ENCODE measurements around the gene KPRP. TPM values are rescaled to one million over a fixed set of nuclear protein-coding genes. Genes with fewer than 3 reads are reported as not detected.
A peak's percentile ranks its signal among the peaks of the same experiment; 100 is the strongest.

KPRP gene
- polyA plus RNA-seq, 2 of the 4 experiments (the other 2 are of a cell fraction) = not detected

DNA sequence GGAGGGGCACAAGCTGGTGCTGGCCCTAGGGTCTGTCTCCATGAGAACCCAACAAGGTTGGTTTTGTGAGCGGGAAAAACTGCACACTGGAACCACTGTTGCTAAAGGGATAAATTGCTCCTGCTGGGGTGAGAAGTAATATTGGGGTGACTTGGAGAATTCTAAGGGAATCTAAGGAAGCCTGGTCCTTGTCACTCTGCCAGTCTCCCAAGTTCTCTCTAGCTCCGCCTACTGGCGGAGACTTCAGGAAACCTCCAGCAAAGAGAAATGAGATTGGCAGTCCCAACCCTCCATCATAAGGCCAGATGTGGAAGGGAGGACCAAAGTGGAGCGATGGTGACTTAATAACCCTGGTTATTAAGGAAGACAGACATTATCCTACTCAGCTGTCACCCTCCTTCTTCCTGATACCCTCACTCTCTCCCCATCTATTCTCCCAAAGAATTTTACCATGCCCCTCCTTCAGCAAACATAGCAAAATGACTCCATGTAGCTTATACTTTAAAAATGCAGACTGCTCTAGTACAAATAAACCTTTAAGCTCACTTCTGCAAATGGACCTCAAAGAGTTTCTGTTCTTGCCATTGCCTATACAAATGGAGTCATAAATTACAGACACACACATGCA is 19.8 kb downstream of the KPRP start:
- peak in 1 of 2 experiments; percentile 70; a peak in 3 of 6 replicates for ATAC-seq
- 24% methylated on average over 4 of the region's 4 CpGs for WGBS (ENCODE audit: missing lambda C conversion rate)
- no peak for FAIRE-seq
- ChIA-PET POLR2A (no interaction called here), CTCF (interaction anchor here (0.8 to 1.3 kb wide), 5 partner anchors 10 to 58 kb away, joined by 3 to 4 read pairs (median 3); a partner anchor contains a TSS)
- no peak overlapping the region for H3K4me3 ChIP-seq
- DNase-seq (ENCODE audit: low read depth in 1 of 2, low spot score in 1 of 2) = peak in 1 of 2 experiments; percentile 48
- TF ChIP-seq, protein P1, sequence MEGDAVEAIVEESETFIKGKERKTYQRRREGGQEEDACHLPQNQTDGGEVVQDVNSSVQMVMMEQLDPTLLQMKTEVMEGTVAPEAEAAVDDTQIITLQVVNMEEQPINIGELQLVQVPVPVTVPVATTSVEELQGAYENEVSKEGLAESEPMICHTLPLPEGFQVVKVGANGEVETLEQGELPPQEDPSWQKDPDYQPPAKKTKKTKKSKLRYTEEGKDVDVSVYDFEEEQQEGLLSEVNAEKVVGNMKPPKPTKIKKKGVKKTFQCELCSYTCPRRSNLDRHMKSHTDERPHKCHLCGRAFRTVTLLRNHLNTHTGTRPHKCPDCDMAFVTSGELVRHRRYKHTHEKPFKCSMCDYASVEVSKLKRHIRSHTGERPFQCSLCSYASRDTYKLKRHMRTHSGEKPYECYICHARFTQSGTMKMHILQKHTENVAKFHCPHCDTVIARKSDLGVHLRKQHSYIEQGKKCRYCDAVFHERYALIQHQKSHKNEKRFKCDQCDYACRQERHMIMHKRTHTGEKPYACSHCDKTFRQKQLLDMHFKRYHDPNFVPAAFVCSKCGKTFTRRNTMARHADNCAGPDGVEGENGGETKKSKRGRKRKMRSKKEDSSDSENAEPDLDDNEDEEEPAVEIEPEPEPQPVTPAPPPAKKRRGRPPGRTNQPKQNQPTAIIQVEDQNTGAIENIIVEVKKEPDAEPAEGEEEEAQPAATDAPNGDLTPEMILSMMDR (IDR thresholded peaks at IDR 0.05) = 0 out of 3 replicates have a peak, but pooled peaks have one; percentile 24
- no peak for TF ChIP-seq CBX8 (IDR thresholded peaks at IDR 0.05)
- TF ChIP-seq EP300 (IDR thresholded peaks at IDR 0.05) = no peak
- TF ChIP-seq, protein P2, sequence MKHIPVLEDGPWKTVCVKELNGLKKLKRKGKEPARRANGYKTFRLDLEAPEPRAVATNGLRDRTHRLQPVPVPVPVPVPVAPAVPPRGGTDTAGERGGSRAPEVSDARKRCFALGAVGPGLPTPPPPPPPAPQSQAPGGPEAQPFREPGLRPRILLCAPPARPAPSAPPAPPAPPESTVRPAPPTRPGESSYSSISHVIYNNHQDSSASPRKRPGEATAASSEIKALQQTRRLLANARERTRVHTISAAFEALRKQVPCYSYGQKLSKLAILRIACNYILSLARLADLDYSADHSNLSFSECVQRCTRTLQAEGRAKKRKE (CRISPR knock-in tag; IDR thresholded peaks at IDR 0.05; ENCODE audit: low read depth) = no peak
- TF ChIP-seq POLR2A (IDR thresholded peaks at IDR 0.05; ENCODE audit: low read length) = no peak
- no peak for TF ChIP-seq FOSL2 (IDR thresholded peaks at IDR 0.05)
- no peak for TF ChIP-seq FOSL2 (CRISPR knock-in tag; IDR thresholded peaks at IDR 0.05)
- no peak for TF ChIP-seq HOXB5 (CRISPR knock-in tag; IDR thresholded peaks at IDR 0.05)
- no peak for TF ChIP-seq HEYL (CRISPR knock-in tag; IDR thresholded peaks at IDR 0.05)
- 0 out of 5 replicates have a peak, but pooled peaks of 1 of the 2 experiments have one; percentile 11 for TF ChIP-seq RAD21 (conservative IDR thresholded peaks at IDR 0.05 in 1 of 2, IDR thresholded peaks at IDR 0.05 in 1 of 2)
- TF ChIP-seq KDM5A (IDR thresholded peaks at IDR 0.05) = no peak
- TF ChIP-seq HDAC2 (IDR thresholded peaks at IDR 0.05) = no peak
- no peak for TF ChIP-seq RCOR1 (IDR thresholded peaks at IDR 0.05; ENCODE audit: low read depth, low read length)
- H3K27ac ChIP-seq = no peak overlapping the region
- H3K4me1 ChIP-seq = no peaks in the 10 kb centered on the region
- no peaks in the 10 kb centered on the region for H3K9me3 ChIP-seq
- H3K4me2 ChIP-seq = no peak overlapping the region

DNA sequence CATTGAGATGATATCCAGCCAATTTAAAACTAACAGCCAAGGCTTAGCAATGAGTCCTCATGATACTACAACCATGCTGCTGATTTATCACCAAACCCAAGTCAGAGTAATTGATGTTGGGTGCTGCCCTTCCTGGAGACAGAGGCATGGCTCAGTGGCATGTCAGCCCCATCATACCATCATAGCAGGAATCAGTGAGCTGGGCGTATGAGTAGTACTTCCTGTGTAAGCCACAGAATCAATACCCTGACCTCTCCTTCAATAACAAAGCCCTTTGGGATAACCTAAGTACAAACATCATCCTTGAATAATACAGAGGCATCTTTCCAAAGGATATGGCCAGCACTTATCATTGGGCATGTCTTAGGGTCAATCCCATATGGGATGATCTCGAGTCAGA is 25.3 kb downstream of the KPRP start:
- CTCF ChIA-PET = no interaction called here
- DNase-seq (ENCODE audit: low read depth in 1 of 2, low spot score in 1 of 2) (no peak), ATAC-seq (no peak), FAIRE-seq (no peak)
- H3K4me2 ChIP-seq = no peak overlapping the region
- H3K4me3 ChIP-seq = no peak overlapping the region
- no peaks in the 10 kb centered on the region for H3K4me1 ChIP-seq
- no peak overlapping the region for H3K27ac ChIP-seq
- POLR2A ChIA-PET = no interaction called here
- no peaks in the 10 kb centered on the region for H3K9me3 ChIP-seq
- 31% methylated on average over 2 of the region's 2 CpGs for WGBS (ENCODE audit: missing lambda C conversion rate)
- TF ChIP-seq TFCP2L1 (CRISPR knock-in tag; IDR thresholded peaks at IDR 0.05) = no peak
- TF ChIP-seq, protein P3, sequence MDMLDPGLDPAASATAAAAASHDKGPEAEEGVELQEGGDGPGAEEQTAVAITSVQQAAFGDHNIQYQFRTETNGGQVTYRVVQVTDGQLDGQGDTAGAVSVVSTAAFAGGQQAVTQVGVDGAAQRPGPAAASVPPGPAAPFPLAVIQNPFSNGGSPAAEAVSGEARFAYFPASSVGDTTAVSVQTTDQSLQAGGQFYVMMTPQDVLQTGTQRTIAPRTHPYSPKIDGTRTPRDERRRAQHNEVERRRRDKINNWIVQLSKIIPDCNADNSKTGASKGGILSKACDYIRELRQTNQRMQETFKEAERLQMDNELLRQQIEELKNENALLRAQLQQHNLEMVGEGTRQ (IDR thresholded peaks at IDR 0.05) = no peak
- TF ChIP-seq NFE2L2 (conservative IDR thresholded peaks at IDR 0.05; ENCODE audit: low read length) = no peak
- no peak for TF ChIP-seq FOSB (CRISPR knock-in tag; IDR thresholded peaks at IDR 0.05)
- TF ChIP-seq POLR2AphosphoS2 (conservative IDR thresholded peaks at IDR 0.05; ENCODE audit: low read length) = no peak

DNA sequence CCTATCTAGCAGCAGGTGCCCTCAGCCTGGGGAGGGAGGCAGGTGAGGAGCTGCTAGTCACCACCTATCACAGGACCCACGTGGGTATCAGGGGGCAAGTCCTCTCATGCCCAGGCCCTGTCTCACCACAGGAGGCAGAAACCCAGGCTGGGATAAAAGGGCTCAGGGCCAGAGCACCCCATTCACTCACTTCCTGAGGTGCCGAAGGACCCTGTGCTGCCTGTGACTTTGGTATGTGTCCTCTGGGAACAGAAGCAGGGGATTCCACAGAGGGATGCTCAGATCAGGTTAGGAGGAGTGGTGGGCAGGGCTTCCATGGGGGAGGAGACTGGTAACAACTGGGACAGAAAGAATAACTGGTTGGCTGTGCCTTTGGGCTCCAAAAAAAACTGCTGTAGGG is 28.3 kb downstream of the KPRP start, which contains the start of gene LCE1E:
LCE1E (plus strand) TSS at position 181 of the 400 bp plus-strand sequence. CDS start 1,043 bp downstream, outside the sequence.
- Histone ChIP-seq H3K4me3 (no peak within 1 kb of the TSS), H3K4me2 (no peak within 1 kb of the TSS), H3K27ac (no peak within 1 kb of the TSS), H3K9me3 (no peaks in the 10 kb centered on the region), H3K4me1 (no peaks in the 10 kb centered on the region)
- TF ChIP-seq BHLHE40 (IDR thresholded peaks at IDR 0.05; ENCODE audit: low read depth, low read length) = no peak
- TF ChIP-seq KDM5A (IDR thresholded peaks at IDR 0.05) = no peak
- WGBS (ENCODE audit: missing lambda C conversion rate) = 45% methylated on average over 2 of the region's 2 CpGs
- ChIA-PET CTCF (interaction anchor here (1.4 kb wide), 1 partner anchor 17 kb away, joined by 5 read pairs; no protein-coding TSS in a partner anchor), POLR2A (no interaction called here)
- no peak for DNase-seq (ENCODE audit: low read depth in 1 of 2, low spot score in 1 of 2)
- no peak for FAIRE-seq
- ATAC-seq = peak in 1 of 2 experiments; percentile 56; a peak in 1 of 6 replicates

Data from A549 (cell line).